Measurements from ENCODE around the gene EFNA1. TPM values are rescaled to one million over a fixed set of nuclear protein-coding genes. Genes with fewer than 3 reads are reported as not detected.

EFNA1 gene
- total and polyA plus RNA-seq, 11 donors = 22.8 to 103 (median 37.2) TPM

- H3K9me3 ChIP-seq = no peaks in the 10 kb centered on the region
- no peak for DNase-seq
- peak in 1 of 4 donors; percentile 6 for ATAC-seq
- no peaks in the 10 kb centered on the region for H3K27me3 ChIP-seq
- H3K36me3 ChIP-seq = no peaks in the 10 kb centered on the region
- peaks cover 0 to 15% (median 8%) of the 10 kb centered on the region in 12 donors for H3K4me1 ChIP-seq
- intact Hi-C loops (cut with DNase I) = no loop called here
- TF ChIP-seq CTCF (IDR thresholded peaks at IDR 0.05) (no peak), POLR2A (IDR thresholded peaks at IDR 0.05) (no peak)
- H3K27ac ChIP-seq = no peak overlapping the region
- WGBS, 4 donors = 76 to 82% (median 79%) methylated on average over 10 to 12 of the region's 12 CpGs
- no peak overlapping the region for H3K4me3 ChIP-seq
Measured at GRCh38 chr1:155107309-155108264, 20.1 kb upstream of the EFNA1 start.

DNA sequence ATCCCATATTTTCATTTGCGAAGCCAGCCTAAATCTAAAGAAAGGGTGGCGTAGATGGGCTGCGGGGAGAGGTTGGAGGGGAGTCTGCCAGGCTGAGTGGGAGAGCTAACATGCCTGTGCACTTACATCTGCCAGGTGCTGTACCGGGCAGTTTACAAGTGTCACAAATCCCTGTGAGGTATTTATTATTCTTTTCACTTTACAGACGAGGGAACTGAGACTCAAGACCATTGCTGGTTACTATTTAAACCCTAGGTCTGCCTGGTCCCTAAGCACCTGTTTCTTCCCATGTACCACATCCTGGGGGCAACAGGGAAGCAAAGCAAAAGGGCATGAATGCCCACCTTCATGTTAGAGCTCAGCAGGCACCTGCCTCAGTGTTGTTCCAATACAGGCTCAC, 19.4 kb upstream of the EFNA1 start:
- ATAC-seq (no peak), DNase-seq (no peak)
- Histone ChIP-seq H3K36me3 (no peaks in the 10 kb centered on the region), H3K27me3 (no peaks in the 10 kb centered on the region), H3K4me3 (no peak overlapping the region), H3K4me1 (peaks cover 0 to 15% (median 8%) of the 10 kb centered on the region in 12 donors), H3K9me3 (no peaks in the 10 kb centered on the region), H3K27ac (no peak overlapping the region)
- TF ChIP-seq POLR2A (IDR thresholded peaks at IDR 0.05) (no peak), CTCF (IDR thresholded peaks at IDR 0.05) (no peak)
- intact Hi-C loops (cut with DNase I) = no loop called here
- 79 to 89% (median 87%) methylated on average over 5 of the region's 5 CpGs for WGBS, 4 donors

GRCh38 chr1:155110381-155110780, 17.3 kb upstream of the EFNA1 start:
- no peaks in the 10 kb centered on the region for H3K9me3 ChIP-seq
- intact Hi-C loops (cut with DNase I) = no loop called here
- DNase-seq = no peak
- no peaks in the 10 kb centered on the region for H3K36me3 ChIP-seq
- no peaks in the 10 kb centered on the region for H3K27me3 ChIP-seq
- no peak overlapping the region for H3K4me3 ChIP-seq
- no peak for TF ChIP-seq CTCF (IDR thresholded peaks at IDR 0.05)
- no peak for TF ChIP-seq POLR2A (IDR thresholded peaks at IDR 0.05)
- no peak for ATAC-seq
- no peak overlapping the region for H3K27ac ChIP-seq
- 87 to 92% (median 89%) methylated on average over 8 of the region's 8 CpGs for WGBS, 4 donors
- H3K4me1 ChIP-seq = peaks cover 0 to 6% (median 1%) of the 10 kb centered on the region in 12 donors

DNA sequence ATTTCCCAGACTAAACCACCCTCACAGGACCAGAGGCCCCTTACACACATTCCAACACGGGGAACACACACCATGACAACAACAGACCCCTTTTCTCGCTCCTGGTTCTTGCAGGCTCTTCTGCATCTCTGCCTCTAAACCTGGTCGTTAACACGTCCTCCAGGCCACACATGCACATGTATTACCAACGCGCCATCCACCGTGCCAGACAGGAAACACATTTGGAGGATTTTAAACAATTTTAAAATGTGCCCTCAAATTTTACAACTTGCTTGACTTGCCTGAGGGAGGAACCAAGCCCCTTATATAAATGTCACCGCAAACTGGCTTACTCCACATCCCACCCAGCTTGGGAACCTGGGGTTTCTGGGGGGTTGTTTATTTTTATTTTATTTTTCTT, 16.9 kb upstream of the EFNA1 start:
- H3K4me3 ChIP-seq = no peak overlapping the region
- TF ChIP-seq POLR2A (IDR thresholded peaks at IDR 0.05) (no peak), CTCF (IDR thresholded peaks at IDR 0.05) (no peak)
- H3K36me3 ChIP-seq = no peaks in the 10 kb centered on the region
- intact Hi-C loops (cut with DNase I) = no loop called here
- H3K27me3 ChIP-seq = no peaks in the 10 kb centered on the region
- DNase-seq (no peak), ATAC-seq (no peak)
- no peaks in the 10 kb centered on the region for H3K9me3 ChIP-seq
- 81 to 86% (median 84%) methylated on average over 8 of the region's 8 CpGs for WGBS, 4 donors
- H3K4me1 ChIP-seq = peaks cover 0 to 3% (median 0%) of the 10 kb centered on the region in 12 donors
- H3K27ac ChIP-seq = no peak overlapping the region

All from heart left ventricle (tissue), 16 donors.